Stimulated activated CD4-positive, alpha-beta T cell treated with anti-CD3 and anti-CD28 coated beads, Interleukin-1b, Interleukin-23, amount 100 ng/mL, for 4 hours (primary cell): Measurements from ENCODE around the gene CALHM4.
"Not testable (repeated sequence)": the region's sequence is repeated elsewhere in the genome, so short reads cannot be mapped to it uniquely, and the experiment has no call there.

Experiments
- DNase-seq, 2 donors: peaks; one replicate each; pipeline ENCODE4 v3.0.0-alpha.2; 2020; ENCODE audit warnings: low read depth in 2 of 2

The CALHM4 gene

GRCh38 chr6:116575227-116575626, 21.7 kb downstream of the CALHM4 start:
- no peak for DNase-seq

GRCh38 chr6:116577486-116577885, 23.9 kb downstream of the CALHM4 start:
- DNase-seq: no peak

DNA sequence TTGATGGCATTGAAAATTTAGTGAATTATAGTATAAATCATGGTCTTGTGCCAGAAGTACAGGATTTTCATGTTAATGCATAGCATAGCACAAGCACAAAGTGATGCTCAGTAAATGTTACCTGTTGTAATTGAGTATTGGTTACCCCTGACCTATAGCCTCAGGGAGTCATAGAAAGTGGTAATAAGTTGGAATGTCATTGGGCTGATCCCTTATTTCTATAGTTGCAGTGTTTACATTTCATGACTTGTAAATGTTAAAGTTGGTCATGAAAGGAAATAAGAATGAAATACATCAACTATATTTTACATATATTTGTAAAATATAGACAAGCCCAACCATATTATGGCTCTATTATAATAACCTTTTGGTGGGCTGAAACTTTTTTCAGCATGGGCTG, 24.8 kb downstream of the CALHM4 start:
- no peak for DNase-seq

DNA sequence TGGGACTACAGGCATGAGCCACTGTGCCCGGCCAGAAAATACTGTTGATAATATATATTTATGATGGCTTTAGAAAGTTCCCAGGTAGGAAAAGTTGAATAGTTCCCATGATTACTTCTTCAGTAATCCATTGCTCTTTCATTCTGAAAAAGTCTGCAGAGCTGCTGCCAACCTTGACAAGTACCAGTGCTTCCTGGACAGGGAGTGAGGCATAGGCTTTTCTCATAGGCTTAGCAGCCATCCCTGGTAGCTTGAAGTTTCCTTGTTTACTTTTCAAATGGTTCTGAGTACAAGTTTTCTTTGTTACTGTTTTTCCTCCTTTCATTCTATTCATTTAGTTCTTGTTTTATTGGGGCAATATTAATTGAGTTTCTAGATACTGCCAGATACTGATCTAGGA, 25.6 kb downstream of the CALHM4 start:
- no peak for DNase-seq

DNA sequence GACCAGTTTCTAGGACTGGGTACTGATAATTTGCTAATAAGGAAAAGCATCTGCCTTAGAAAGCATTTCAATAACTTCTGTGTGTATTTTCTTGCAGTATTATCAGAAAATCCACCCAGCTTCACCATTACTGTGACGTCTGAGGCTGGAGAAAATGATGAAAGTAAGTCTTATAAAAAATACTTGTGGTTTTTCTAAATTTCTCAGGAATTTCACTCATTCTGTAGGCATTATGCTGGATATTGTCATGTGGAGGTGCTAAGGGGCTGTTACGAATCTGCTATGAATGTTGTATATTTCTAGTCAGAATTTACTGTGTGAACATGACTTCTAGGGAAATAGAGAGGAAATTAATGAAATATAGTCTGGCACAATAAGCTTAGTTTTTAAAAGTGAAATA, 26.6 kb downstream of the CALHM4 start:
- DNase-seq: no peak

- DNase-seq: no peak
Measured at GRCh38 chr6:116586276-116586675, 32.7 kb downstream of the CALHM4 start.

- DNase-seq: no peak
Measured at GRCh38 chr6:116586738-116587137, 33.2 kb downstream of the CALHM4 start.

DNA sequence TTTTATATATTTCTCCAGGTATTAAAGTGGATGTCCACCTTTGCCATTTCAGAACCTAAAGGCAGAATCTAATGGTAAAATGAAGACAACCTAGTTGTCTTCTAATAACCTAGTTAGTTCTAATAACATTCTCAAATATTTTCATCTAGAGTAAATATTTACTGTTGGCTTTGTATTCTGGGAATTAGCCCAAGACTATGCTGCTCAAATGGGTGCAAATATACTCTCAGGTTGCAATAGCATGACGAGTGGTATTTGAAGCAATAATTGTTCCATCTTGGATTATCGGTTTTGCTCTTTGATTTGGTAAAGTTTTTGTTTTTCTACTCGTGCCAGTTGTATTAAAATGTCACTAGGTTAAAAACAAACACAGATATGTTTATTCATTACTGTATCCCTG, 41.7 kb downstream of the CALHM4 start:
- no peak for DNase-seq

DNA sequence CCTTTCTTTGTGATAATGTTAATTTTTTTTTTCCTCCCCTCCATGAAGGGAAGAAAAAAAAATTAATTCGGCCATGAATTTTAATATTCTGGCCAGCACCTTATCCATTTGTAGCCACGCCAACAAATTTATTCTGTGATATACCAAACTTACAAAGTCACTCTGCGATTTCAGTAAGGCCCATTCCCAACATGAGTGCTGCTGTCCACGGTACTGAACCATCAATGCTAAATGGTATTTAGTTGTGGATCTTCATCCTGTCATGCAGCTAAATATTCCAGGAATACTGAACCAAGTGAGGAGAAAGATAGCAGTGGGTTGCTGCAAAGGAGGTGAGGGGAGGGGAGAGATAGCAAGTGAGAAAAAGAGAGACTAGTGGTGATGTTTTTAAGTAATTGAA, 43.3 kb downstream of the CALHM4 start:
- DNase-seq: no peak

- not testable (repeated sequence) for DNase-seq
Measured at GRCh38 chr6:116603916-116604315, 50.4 kb downstream of the CALHM4 start.

DNA sequence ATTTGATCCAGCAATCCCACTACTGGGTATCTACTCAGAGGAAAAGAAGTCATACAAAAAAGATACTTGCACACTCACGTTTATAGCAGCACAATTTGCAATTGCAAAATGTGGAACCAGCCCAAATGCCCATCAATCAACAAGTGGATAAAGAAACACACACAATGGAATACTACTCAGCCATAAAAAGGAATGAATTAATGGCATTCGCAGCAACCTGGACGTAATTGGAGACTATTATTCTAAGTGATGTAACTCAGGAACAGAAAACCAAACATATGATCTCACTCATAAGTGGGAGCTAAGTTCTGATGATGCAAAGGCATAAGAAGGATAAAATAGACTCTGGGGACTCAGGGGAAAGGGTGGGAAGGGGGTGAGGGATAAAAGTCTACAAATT, 51.3 kb downstream of the CALHM4 start:
- DNase-seq: not testable (repeated sequence)

DNA sequence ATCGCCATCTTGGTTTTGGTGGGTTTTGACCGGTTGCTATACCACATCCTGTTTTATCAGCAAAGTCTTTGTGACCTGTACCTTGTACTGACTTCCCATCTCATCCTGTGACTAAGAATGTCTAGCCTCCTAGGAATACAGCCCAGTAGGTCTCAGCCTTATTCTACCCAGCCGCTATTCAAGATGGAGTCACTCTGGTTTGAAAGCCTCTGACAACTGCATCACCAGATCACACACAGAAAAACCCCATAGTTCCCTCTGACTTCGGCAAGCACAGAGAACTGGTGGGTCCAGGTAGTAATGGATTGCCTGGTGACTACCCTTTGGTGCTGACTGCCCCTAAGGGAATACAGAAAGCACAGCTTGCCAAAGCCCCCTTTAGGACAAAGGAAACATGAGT, 52.4 kb downstream of the CALHM4 start:
- no peak for DNase-seq
